ENCODE results near the gene CTU2. TPM values are rescaled to one million over a fixed set of nuclear protein-coding genes. Genes with fewer than 3 reads are reported as not detected.

The CTU2 gene
- total RNA-seq, 1 donor from 2014 or later = 4.2 TPM

GRCh38 chr16:88687676-88688012 is 18.7 kb upstream of the CTU2 start:
- Histone ChIP-seq H3K27me3 (peaks cover 19% of the 10 kb centered on the region), H3K36me3 (no peaks in the 10 kb centered on the region), H3K9me3 (no peaks in the 10 kb centered on the region), H3K4me1 (peaks cover 7 to 13% of the 10 kb centered on the region in 2 donors), H3K4me3 (no peak overlapping the region), H3K27ac (no peak overlapping the region)
- no peak for DNase-seq (ENCODE audit: low spot score in 2 of 2)
- intact Hi-C loops (cut with DNase I) = no loop called here
- TF ChIP-seq, protein P1, sequence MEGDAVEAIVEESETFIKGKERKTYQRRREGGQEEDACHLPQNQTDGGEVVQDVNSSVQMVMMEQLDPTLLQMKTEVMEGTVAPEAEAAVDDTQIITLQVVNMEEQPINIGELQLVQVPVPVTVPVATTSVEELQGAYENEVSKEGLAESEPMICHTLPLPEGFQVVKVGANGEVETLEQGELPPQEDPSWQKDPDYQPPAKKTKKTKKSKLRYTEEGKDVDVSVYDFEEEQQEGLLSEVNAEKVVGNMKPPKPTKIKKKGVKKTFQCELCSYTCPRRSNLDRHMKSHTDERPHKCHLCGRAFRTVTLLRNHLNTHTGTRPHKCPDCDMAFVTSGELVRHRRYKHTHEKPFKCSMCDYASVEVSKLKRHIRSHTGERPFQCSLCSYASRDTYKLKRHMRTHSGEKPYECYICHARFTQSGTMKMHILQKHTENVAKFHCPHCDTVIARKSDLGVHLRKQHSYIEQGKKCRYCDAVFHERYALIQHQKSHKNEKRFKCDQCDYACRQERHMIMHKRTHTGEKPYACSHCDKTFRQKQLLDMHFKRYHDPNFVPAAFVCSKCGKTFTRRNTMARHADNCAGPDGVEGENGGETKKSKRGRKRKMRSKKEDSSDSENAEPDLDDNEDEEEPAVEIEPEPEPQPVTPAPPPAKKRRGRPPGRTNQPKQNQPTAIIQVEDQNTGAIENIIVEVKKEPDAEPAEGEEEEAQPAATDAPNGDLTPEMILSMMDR (IDR thresholded peaks at IDR 0.05) = no peak

DNA sequence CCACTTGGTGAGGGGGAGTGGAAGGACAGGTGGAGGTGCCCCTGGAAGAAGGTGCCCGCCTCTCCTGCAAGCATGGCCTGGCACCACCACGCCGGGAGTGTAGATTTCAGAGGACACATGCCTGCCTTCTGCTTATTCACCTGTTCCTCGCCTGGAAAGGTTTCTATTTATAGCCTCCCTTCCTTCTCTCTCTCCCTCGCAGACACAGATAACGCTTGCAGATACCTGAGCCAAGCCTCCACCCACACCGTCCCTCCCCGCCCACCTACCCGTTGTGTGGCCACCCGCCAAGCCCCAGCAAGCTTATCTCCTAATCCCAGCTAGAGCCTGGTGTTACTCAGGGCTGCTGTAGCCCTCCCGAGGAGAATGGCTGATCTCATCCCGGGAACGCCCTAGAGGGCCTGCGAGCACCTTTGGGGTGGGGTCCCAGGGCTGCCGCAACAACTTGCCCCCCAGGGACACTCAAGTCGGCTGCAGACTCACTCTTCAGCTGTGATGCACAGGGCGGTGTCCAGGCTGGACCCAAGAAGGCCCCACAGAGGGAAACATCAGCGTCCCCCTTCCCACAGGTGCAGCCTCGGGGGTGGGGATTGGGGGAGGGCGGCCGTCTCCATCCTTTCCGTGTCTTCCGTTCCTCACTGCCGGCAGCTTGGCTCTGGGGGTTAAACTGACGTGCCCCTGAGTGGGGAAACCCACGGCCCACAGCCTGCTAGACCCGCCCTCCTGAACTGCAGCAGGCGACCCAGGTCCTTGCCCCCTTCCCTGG is 18.1 kb upstream of the CTU2 start:
- intact Hi-C loops (cut with DNase I) = no loop called here
- TF ChIP-seq, protein P1 (IDR thresholded peaks at IDR 0.05) = no peak
- Histone ChIP-seq H3K4me3 (no peak overlapping the region), H3K36me3 (no peaks in the 10 kb centered on the region), H3K27me3 (peaks cover 19% of the 10 kb centered on the region), H3K9me3 (no peaks in the 10 kb centered on the region), H3K27ac (no peak overlapping the region), H3K4me1 (peaks cover 7 to 13% of the 10 kb centered on the region in 2 donors)
- no peak for DNase-seq (ENCODE audit: low spot score in 2 of 2)

DNA sequence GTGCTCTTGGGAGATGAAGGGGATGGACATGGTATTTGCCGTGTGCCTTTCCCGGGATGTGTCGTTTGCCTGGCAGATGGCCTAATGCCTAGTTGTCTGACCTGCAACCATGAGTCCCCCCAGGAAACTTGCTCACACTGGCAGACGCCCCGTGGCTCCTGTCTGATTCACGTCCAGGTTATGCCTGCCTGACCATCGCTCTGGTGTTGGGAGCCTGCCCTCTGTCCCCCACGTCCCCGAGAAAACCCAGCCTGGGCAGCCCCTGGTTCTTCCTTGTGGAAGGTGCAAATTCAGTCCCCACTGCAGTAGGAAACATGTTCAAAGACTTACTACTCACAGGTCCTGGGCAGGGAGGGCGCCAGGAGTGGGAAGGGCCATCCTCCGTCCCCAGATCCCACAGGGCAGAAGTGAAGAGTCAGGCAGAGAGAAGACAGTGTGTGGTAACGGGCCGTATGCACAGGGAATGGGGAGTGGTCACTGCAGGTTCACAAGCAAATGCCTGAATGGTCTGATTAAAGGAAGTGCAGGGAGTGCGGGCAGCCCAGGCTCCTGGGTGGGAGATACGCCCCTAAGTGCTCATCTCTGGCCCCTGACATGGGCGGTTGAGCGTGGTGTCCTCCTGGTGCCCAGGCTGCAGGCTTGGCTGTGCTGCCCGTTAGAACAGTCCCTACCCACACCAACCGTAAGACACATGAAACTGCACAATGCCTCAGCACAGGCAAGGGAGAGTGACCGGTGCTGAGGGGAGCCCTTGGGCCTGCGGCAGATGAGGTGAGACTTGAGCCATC is 15.8 kb upstream of the CTU2 start:
- Histone ChIP-seq H3K9me3 (no peaks in the 10 kb centered on the region), H3K27ac (no peak overlapping the region), H3K4me3 (no peak overlapping the region), H3K4me1 (peaks cover 6 to 11% of the 10 kb centered on the region in 2 donors), H3K36me3 (no peaks in the 10 kb centered on the region), H3K27me3 (peaks cover 15% of the 10 kb centered on the region)
- TF ChIP-seq, protein P1 (IDR thresholded peaks at IDR 0.05) = no peak
- intact Hi-C loops (cut with DNase I) = no loop called here
- DNase-seq (ENCODE audit: low spot score in 2 of 2) = no peak

- H3K27ac ChIP-seq = no peak overlapping the region
- intact Hi-C loops (cut with DNase I) = no loop called here
- DNase-seq (ENCODE audit: low spot score in 2 of 2) = no peak
- TF ChIP-seq, protein P1 (IDR thresholded peaks at IDR 0.05) = no peak
- H3K4me3 ChIP-seq = no peak overlapping the region
- no peaks in the 10 kb centered on the region for H3K9me3 ChIP-seq
- peaks cover 8% of the 10 kb centered on the region for H3K27me3 ChIP-seq
- H3K36me3 ChIP-seq = peaks cover 0 to 5% of the 10 kb centered on the region in 2 donors
- H3K4me1 ChIP-seq = peaks cover 0 to 4% of the 10 kb centered on the region in 2 donors
Measured at GRCh38 chr16:88691129-88691813, 15.0 kb upstream of the CTU2 start.

DNA sequence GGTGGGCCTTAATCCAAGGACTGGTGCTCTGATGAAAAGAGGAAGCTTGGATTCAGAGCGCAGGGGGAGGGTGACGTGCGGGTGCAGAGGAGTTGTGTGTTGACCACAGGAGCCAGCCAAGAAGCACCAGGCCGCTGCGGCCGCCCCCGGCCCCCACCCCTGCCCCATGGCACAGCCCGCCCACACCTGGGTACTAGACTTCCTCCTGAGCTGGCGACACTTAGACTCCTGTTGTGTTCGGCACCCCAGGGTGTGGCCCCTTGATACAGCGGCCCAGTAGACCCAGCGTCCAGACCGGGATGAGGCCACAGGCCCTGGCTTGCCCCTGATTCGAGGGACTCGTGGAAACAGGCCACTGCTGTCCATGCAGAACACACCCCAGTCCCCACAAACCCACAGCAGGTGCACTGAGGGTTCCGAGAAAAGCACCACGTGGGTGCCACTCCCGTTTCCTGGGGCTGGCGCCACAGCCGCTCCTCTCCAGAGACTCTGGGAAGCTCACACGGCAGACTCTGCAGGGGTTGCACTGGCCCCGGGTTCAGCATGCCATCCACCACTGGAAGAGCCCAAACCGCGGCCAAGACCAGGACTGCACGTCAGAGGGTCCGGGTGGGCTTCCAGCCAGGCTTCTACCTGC is 14.3 kb upstream of the CTU2 start:
- H3K27ac ChIP-seq = no peak overlapping the region
- H3K4me3 ChIP-seq = no peak overlapping the region
- H3K27me3 ChIP-seq = peaks cover 5% of the 10 kb centered on the region
- H3K9me3 ChIP-seq = no peaks in the 10 kb centered on the region
- no peaks in the 10 kb centered on the region for H3K4me1 ChIP-seq
- TF ChIP-seq, protein P1 (IDR thresholded peaks at IDR 0.05) = no peak
- no peak for DNase-seq (ENCODE audit: low spot score in 2 of 2)
- intact Hi-C loops (cut with DNase I) = no loop called here
- peaks cover 3 to 13% of the 10 kb centered on the region in 2 donors for H3K36me3 ChIP-seq
